Mesendoderm (in vitro differentiated cells): ENCODE measurements around the gene SAMM50.

Source experiments
- DNase-seq: peaks from one replicate; pipeline ENCODE4 v3.0.0; 2013
- H2AK5ac ChIP-seq: 2 replicates; pipeline ENCODE4 v1.6.1; 2013; ENCODE audit warnings: low read length, inconsistent platforms
- H2BK120ac ChIP-seq: 2 replicates; pipeline ENCODE4 v1.6.1; 2013; ENCODE audit warnings: low read depth, mild to moderate bottlenecking, low read length, moderate library complexity, mixed read lengths
- H2BK15ac ChIP-seq: replicated peaks from 2 replicates; pipeline ENCODE4 v1.6.1; 2013; ENCODE audit warnings: low read depth, mild to moderate bottlenecking, moderate library complexity
- H2BK5ac ChIP-seq: 2 replicates; pipeline ENCODE4 v1.6.1; 2013; ENCODE audit warnings: low read length, inconsistent platforms
- H3K18ac ChIP-seq: 2 replicates; pipeline ENCODE4 v1.6.1; 2013; ENCODE audit warnings: mild to moderate bottlenecking, low read length, mixed read lengths
- H3K23ac ChIP-seq: one replicate; pipeline ENCODE4 v1.6.1; 2013; ENCODE audit warnings: low read length
- H3K27ac ChIP-seq: 2 replicates; pipeline ENCODE4 v1.5.1; 2013; ENCODE audit warnings: low read depth, mild to moderate bottlenecking, inconsistent platforms, low read length, moderate library complexity
- H3K27me3 ChIP-seq: 2 replicates; pipeline ENCODE4 v1.6.1; 2013; ENCODE audit warnings: low read length, control low read depth, mild to moderate bottlenecking, inconsistent platforms; ENCODE audit not compliant: insufficient read depth, poor library complexity
- H3K36me3 ChIP-seq: 2 replicates; pipeline ENCODE4 v1.6.1; 2013; ENCODE audit warnings: low read length, inconsistent platforms; ENCODE audit not compliant: control insufficient read depth, insufficient read depth
- H3K4ac ChIP-seq: one replicate; pipeline ENCODE4 v1.6.1; 2013; ENCODE audit warnings: low read depth, mild to moderate bottlenecking, low read length, moderate library complexity
- H3K4me1 ChIP-seq: 2 replicates; pipeline ENCODE4 v1.6.1; 2013; ENCODE audit warnings: low read depth, low read length, inconsistent platforms; ENCODE audit not compliant: control insufficient read depth
- H3K4me2 ChIP-seq: 2 replicates; pipeline ENCODE4 v1.6.1; 2013; ENCODE audit warnings: low read length
- H3K4me3 ChIP-seq: 2 replicates; pipeline ENCODE4 v1.5.1; 2013; ENCODE audit warnings: mild to moderate bottlenecking, low read length
- H3K56ac ChIP-seq: one replicate; pipeline ENCODE4 v1.6.1; 2013; ENCODE audit warnings: low read length
- H3K79me1 ChIP-seq: 2 replicates; pipeline ENCODE4 v1.6.1; 2013; ENCODE audit warnings: low read length, inconsistent platforms
- H3K79me2 ChIP-seq: 2 replicates; pipeline ENCODE4 v1.6.1; 2013; ENCODE audit warnings: mild to moderate bottlenecking, low read length; ENCODE audit not compliant: control insufficient read depth, insufficient read depth
- H3K9ac ChIP-seq: 2 replicates; pipeline ENCODE4 v1.6.1; 2013; ENCODE audit warnings: low read length, inconsistent platforms
- H4K5ac ChIP-seq: one replicate; pipeline ENCODE4 v1.6.1; 2013; ENCODE audit warnings: low read length
- H4K8ac ChIP-seq: one replicate; pipeline ENCODE4 v1.6.1; 2013; ENCODE audit warnings: low read depth, mild to moderate bottlenecking, control low read depth, low read length, moderate library complexity
- WGBS: extraction: QIAGEN DNeasy Blood & Tissue Kit; methylation state at CpG from one replicate; pipeline ENCODE4 v1.1.7; 2013; ENCODE audit warnings: low lambda C conversion rate, missing lambda C conversion rate; ENCODE audit not compliant: insufficient coverage; ENCODE audit errors: extremely low coverage; 5-methylcytosine and 5-hydroxymethylcytosine counted together

Gene SAMM50

GRCh38 chr22:43995057-43995685 is 39.9 kb downstream of the SAMM50 start:
- no peak overlapping the region for H3K4ac ChIP-seq
- no peak overlapping the region for H3K23ac ChIP-seq
- H4K5ac ChIP-seq = no peak overlapping the region
- no peak overlapping the region for H3K18ac ChIP-seq
- H2AK5ac ChIP-seq = no peak overlapping the region
- H3K79me1 ChIP-seq = no peaks in the 10 kb centered on the region
- H3K36me3 ChIP-seq = peaks cover 1% of the 10 kb centered on the region
- no peak overlapping the region for H3K4me2 ChIP-seq
- H2BK120ac ChIP-seq = no peak overlapping the region
- no CpG with 5 or more reads among the region's 15 CpGs for WGBS
- H3K27me3 ChIP-seq = no peaks in the 10 kb centered on the region
- no peak overlapping the region for H3K27ac ChIP-seq
- H3K9ac ChIP-seq = no peak overlapping the region
- no peak for DNase-seq
- H2BK5ac ChIP-seq = no peak overlapping the region
- H3K56ac ChIP-seq = no peak overlapping the region
- no peaks in the 10 kb centered on the region for H3K4me1 ChIP-seq
- no peak overlapping the region for H2BK15ac ChIP-seq
- H3K4me3 ChIP-seq = no peak overlapping the region
- H3K79me2 ChIP-seq = no peaks in the 10 kb centered on the region
- H4K8ac ChIP-seq = no peak overlapping the region

GRCh38 chr22:43995798-43996169 is 40.5 kb downstream of the SAMM50 start:
- no CpG with 5 or more reads among the region's 10 CpGs for WGBS
- Histone ChIP-seq H3K36me3 (peaks cover 1% of the 10 kb centered on the region), H3K4me1 (no peaks in the 10 kb centered on the region), H3K79me2 (no peaks in the 10 kb centered on the region), H3K27ac (no peak overlapping the region), H3K79me1 (no peaks in the 10 kb centered on the region), H3K23ac (no peak overlapping the region), H2AK5ac (no peak overlapping the region), H2BK5ac (no peak overlapping the region), H3K18ac (no peak overlapping the region), H2BK15ac (no peak overlapping the region), H3K56ac (no peak overlapping the region), H3K4me2 (no peak overlapping the region), H4K5ac (no peak overlapping the region), H3K4ac (no peak overlapping the region), H3K9ac (no peak overlapping the region), H3K27me3 (no peaks in the 10 kb centered on the region), H4K8ac (no peak overlapping the region), H3K4me3 (no peak overlapping the region), H2BK120ac (no peak overlapping the region)
- no peak for DNase-seq

GRCh38 chr22:43996170-43996980 is 41.1 kb downstream of the SAMM50 start:
- no peak overlapping the region for H3K23ac ChIP-seq
- H2BK5ac ChIP-seq = no peak overlapping the region
- no peak overlapping the region for H3K4me3 ChIP-seq
- WGBS = no CpG with 5 or more reads among the region's 45 CpGs
- H2BK15ac ChIP-seq = no peak overlapping the region
- H3K79me2 ChIP-seq = no peaks in the 10 kb centered on the region
- DNase-seq = no peak
- no peaks in the 10 kb centered on the region for H3K4me1 ChIP-seq
- H3K36me3 ChIP-seq = peaks cover 1% of the 10 kb centered on the region
- no peaks in the 10 kb centered on the region for H3K79me1 ChIP-seq
- no peak overlapping the region for H4K5ac ChIP-seq
- H3K4ac ChIP-seq = no peak overlapping the region
- H3K56ac ChIP-seq = no peak overlapping the region
- H3K9ac ChIP-seq = no peak overlapping the region
- no peak overlapping the region for H3K4me2 ChIP-seq
- no peak overlapping the region for H2BK120ac ChIP-seq
- H2AK5ac ChIP-seq = no peak overlapping the region
- no peaks in the 10 kb centered on the region for H3K27me3 ChIP-seq
- H4K8ac ChIP-seq = no peak overlapping the region
- H3K18ac ChIP-seq = no peak overlapping the region
- H3K27ac ChIP-seq = no peak overlapping the region

GRCh38 chr22:43996981-43997265 is 41.7 kb downstream of the SAMM50 start:
- Histone ChIP-seq H3K56ac (no peak overlapping the region), H3K4me3 (no peak overlapping the region), H2BK15ac (no peak overlapping the region), H2AK5ac (no peak overlapping the region), H3K4ac (no peak overlapping the region), H3K79me2 (no peaks in the 10 kb centered on the region), H3K9ac (no peak overlapping the region), H3K27me3 (no peaks in the 10 kb centered on the region), H3K36me3 (peaks cover 1% of the 10 kb centered on the region), H4K5ac (no peak overlapping the region), H2BK120ac (no peak overlapping the region), H2BK5ac (no peak overlapping the region), H3K4me2 (no peak overlapping the region), H3K27ac (no peak overlapping the region), H3K18ac (no peak overlapping the region), H3K23ac (no peak overlapping the region), H3K79me1 (no peaks in the 10 kb centered on the region), H4K8ac (no peak overlapping the region), H3K4me1 (no peaks in the 10 kb centered on the region)
- no CpG with 5 or more reads among the region's 8 CpGs for WGBS
- DNase-seq = peak; percentile 44

GRCh38 chr22:43998679-43999264 is 43.5 kb downstream of the SAMM50 start:
- no peak overlapping the region for H4K8ac ChIP-seq
- H3K4ac ChIP-seq = no peak overlapping the region
- WGBS = no CpG with 5 or more reads among the region's 15 CpGs
- DNase-seq = no peak
- H3K4me1 ChIP-seq = no peaks in the 10 kb centered on the region
- no peak overlapping the region for H3K23ac ChIP-seq
- no peaks in the 10 kb centered on the region for H3K79me1 ChIP-seq
- no peak overlapping the region for H3K56ac ChIP-seq
- peaks cover under 1% of the 10 kb centered on the region for H3K36me3 ChIP-seq
- no peaks in the 10 kb centered on the region for H3K27me3 ChIP-seq
- H2AK5ac ChIP-seq = no peak overlapping the region
- no peak overlapping the region for H3K27ac ChIP-seq
- H3K4me2 ChIP-seq = no peak overlapping the region
- no peak overlapping the region for H3K18ac ChIP-seq
- no peak overlapping the region for H4K5ac ChIP-seq
- H2BK120ac ChIP-seq = no peak overlapping the region
- no peak overlapping the region for H2BK15ac ChIP-seq
- no peak overlapping the region for H2BK5ac ChIP-seq
- H3K9ac ChIP-seq = no peak overlapping the region
- no peaks in the 10 kb centered on the region for H3K79me2 ChIP-seq
- no peak overlapping the region for H3K4me3 ChIP-seq
